Nephron (organoid): Measurements from ENCODE around the gene C1QL1.

Experiments
- H3K27ac Mint-ChIP-seq, 3 experiments: 2 replicates each; pipeline ENCODE4 v1.8.0; 2020; ENCODE audit warnings: mixed read lengths in 3 of 3, mild to moderate bottlenecking in 2 of 3, moderate library complexity in 1 of 3
- H3K27me3 Mint-ChIP-seq: 2 replicates; pipeline ENCODE4 v1.8.0; 2021; ENCODE audit warnings: low read depth, mild to moderate bottlenecking, moderate library complexity, mixed read lengths
- H3K36me3 Mint-ChIP-seq: 2 replicates; pipeline ENCODE4 v1.8.0; 2020; ENCODE audit warnings: low read depth, mixed read lengths
- H3K4me1 Mint-ChIP-seq: 2 replicates; pipeline ENCODE4 v1.8.0; 2020; ENCODE audit warnings: mixed read lengths
- H3K4me3 Mint-ChIP-seq, 3 experiments: 2 replicates each; pipeline ENCODE4 v1.8.0; 2020; ENCODE audit warnings: mild to moderate bottlenecking in 3 of 3, mixed read lengths in 3 of 3, moderate library complexity in 2 of 3
- H3K9me3 Mint-ChIP-seq: 2 replicates; pipeline ENCODE4 v1.8.0; 2020; ENCODE audit warnings: mixed read lengths
- TF ChIP-seq, protein P1 (sequence below), 3 experiments: fragments of 200-600 bp; sonication (generic); IDR thresholded peaks; one replicate each; pipeline ENCODE4 v1.5.0; 2021; ENCODE audit warnings: antibody characterized with exemption in 3 of 3; ENCODE audit not compliant: unreplicated experiment in 3 of 3

The C1QL1 gene

DNA sequence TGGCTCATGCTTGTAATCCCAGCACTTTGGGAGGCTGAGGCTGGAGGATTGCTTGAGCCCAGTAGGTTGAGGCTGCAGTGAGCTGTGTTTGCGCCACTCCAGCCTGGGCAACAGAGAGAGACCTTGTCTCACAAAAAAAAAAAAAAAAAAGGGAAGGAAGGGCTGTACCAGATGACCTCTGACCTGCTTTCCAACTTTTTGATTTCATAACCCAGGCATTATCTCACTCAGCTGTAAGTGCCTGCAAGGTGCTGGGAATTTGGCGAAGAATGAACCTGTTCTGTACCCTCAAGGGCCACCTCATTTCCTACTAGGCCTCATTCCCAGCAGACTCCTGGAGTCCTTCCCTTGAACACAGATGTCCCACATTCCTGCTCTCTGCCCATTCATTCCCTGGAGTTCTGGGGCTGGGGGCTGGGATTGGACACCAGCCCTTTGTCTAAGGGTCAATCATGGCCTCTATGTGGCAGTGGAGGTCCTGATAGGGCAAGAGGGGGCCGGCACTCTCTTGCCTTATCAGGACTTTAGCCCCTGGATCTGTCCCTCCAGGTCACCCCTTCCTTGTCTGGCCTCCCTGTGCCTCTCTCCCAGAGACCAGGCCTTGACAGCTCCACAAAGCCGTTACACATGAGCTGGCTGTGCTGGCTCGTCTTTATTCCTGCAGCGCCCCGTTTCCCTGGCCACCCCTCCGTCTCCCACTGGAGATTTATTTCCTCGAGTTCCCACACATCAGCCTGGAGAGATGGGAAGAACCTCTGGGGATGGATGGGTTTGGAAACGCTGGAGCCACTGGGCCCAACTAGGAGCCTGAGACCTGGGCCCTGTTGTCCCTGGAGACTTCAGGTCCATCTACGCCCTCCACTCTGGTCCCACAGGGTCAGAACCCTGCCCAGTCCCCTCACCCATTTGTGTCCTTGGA is 52.0 kb downstream of the C1QL1 start:
- H3K9me3 Mint-ChIP-seq, result no peaks in the 10 kb centered on the region
- peak overlapping the region in 2 of 3 experiments; percentile 32 to 58 for H3K27ac Mint-ChIP-seq
- TF ChIP-seq, protein P1, sequence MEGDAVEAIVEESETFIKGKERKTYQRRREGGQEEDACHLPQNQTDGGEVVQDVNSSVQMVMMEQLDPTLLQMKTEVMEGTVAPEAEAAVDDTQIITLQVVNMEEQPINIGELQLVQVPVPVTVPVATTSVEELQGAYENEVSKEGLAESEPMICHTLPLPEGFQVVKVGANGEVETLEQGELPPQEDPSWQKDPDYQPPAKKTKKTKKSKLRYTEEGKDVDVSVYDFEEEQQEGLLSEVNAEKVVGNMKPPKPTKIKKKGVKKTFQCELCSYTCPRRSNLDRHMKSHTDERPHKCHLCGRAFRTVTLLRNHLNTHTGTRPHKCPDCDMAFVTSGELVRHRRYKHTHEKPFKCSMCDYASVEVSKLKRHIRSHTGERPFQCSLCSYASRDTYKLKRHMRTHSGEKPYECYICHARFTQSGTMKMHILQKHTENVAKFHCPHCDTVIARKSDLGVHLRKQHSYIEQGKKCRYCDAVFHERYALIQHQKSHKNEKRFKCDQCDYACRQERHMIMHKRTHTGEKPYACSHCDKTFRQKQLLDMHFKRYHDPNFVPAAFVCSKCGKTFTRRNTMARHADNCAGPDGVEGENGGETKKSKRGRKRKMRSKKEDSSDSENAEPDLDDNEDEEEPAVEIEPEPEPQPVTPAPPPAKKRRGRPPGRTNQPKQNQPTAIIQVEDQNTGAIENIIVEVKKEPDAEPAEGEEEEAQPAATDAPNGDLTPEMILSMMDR (IDR thresholded peaks at IDR 0.05; ENCODE audit: unreplicated experiment in 3 of 3), result no peak
- no peaks in the 10 kb centered on the region for H3K36me3 Mint-ChIP-seq
- peaks cover 43% of the 10 kb centered on the region for H3K27me3 Mint-ChIP-seq
- H3K4me3 Mint-ChIP-seq, result no peak overlapping the region
- peaks cover 5% of the 10 kb centered on the region for H3K4me1 Mint-ChIP-seq

DNA sequence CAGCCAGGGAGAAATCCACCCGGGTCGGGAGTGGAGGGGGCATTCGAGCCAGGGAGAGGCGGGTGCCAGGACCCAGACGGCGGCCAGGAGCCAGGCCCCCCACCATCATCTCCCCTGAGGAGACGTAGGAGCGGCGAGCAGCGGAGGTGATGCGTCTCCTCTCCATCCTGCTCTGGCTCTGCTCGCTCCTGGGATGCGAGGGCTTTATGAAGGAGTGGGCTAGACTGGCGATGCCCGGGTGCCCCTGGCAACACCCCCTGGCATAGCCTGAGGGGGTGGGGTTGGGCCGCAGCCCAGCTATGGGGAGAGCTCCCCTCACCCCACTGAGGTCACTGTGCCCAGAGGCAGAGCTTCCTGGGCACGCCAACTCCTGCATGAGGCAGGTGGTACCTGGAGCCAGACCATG is 52.8 kb downstream of the C1QL1 start, which contains the start of gene GFAP:
TSS of gene GFAP (minus strand) at position 180 of the 406 bp plus-strand sequence. CDS start at position 166, 14 bp downstream.
- H3K4me1 Mint-ChIP-seq, result peaks cover 5% of the 10 kb centered on the region
- no peaks in the 10 kb centered on the region for H3K36me3 Mint-ChIP-seq
- peak within 1 kb of the TSS in 2 of 3 experiments; percentile 32 to 58 for H3K27ac Mint-ChIP-seq
- peaks cover 50% of the 10 kb centered on the region for H3K27me3 Mint-ChIP-seq
- H3K4me3 Mint-ChIP-seq, result no peak within 1 kb of the TSS
- TF ChIP-seq, protein P1 (IDR thresholded peaks at IDR 0.05; ENCODE audit: unreplicated experiment in 3 of 3), result no peak
- no peaks in the 10 kb centered on the region for H3K9me3 Mint-ChIP-seq

DNA sequence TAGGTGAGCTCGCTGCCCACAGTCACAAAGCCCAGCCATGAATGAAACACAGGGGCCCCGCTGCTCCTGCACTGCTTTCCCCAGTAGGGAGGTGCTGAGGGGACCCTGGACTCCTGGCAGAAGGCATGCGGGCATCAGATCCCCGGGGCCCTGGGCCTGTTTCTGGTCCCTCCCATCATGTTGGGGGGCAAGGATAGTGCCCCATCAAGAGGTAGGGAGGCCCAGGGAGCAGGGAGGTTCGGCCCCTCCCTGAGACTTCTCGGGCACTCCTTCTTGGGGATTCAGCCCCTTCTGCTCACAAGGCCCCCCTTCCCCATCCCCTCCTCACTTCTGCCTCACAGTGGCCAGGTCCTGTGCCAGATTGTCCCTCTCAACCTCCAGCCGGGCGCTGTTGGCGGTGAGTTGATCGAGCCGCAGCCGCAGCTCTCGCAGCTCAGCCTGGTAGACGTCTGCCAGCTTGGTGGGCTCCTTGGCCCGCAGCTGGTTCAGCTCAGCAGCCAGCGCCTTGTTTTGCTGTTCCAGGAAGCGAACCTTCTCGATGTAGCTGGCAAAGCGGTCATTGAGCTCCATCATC is 53.3 kb downstream of the C1QL1 start:
- Mint-ChIP-seq H3K36me3 (no peaks in the 10 kb centered on the region), H3K9me3 (no peaks in the 10 kb centered on the region), H3K27me3 (peaks cover 56% of the 10 kb centered on the region), H3K27ac (no peak overlapping the region), H3K4me3 (no peak overlapping the region), H3K4me1 (peaks cover under 1% of the 10 kb centered on the region)
- TF ChIP-seq, protein P1 (IDR thresholded peaks at IDR 0.05; ENCODE audit: unreplicated experiment in 3 of 3), result no peak

DNA sequence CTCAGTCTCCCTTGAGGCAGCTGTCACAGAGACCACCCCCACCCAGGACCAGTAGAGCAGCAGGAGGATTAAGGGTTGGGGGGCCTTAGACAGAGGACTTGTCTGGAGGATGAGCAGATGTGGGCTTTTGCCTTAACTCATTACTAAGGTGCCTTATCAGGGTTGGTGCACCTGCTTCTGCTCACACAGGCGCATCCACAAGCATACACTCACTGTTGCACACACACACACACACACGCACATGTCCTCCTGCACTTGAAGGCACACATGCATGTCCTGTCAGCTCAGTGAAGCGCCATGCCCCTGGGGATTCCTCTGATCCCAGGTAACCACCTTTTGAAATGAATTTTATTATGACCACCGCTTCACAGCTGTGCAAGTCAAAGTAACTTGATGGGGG is 54.0 kb downstream of the C1QL1 start:
- H3K36me3 Mint-ChIP-seq, result no peaks in the 10 kb centered on the region
- H3K27ac Mint-ChIP-seq, result no peak overlapping the region
- H3K4me1 Mint-ChIP-seq, result peaks cover 5% of the 10 kb centered on the region
- H3K9me3 Mint-ChIP-seq, result no peaks in the 10 kb centered on the region
- H3K4me3 Mint-ChIP-seq, result no peak overlapping the region
- TF ChIP-seq, protein P1 (IDR thresholded peaks at IDR 0.05; ENCODE audit: unreplicated experiment in 3 of 3), result no peak
- H3K27me3 Mint-ChIP-seq, result peaks cover 62% of the 10 kb centered on the region

DNA sequence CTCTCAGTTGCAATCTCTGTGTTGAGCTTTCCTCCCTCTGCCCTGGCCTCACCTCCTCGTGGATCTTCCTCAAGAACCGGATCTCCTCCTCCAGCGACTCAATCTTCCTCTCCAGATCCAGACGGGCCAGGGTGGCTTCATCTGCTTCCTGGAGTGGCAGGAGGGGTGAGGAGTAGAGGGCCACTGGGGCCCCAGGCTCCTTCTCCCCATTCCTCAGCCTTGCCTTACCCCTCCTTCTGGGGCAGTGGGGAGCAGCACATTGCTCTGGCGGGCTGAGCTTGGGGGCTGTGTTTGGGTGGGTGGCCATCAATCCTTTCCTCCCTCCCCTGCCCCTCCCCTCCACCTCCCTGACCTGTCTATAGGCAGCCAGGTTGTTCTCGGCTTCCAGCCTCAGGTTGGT is 54.4 kb downstream of the C1QL1 start:
- no peaks in the 10 kb centered on the region for H3K36me3 Mint-ChIP-seq
- TF ChIP-seq, protein P1 (IDR thresholded peaks at IDR 0.05; ENCODE audit: unreplicated experiment in 3 of 3), result no peak
- no peaks in the 10 kb centered on the region for H3K9me3 Mint-ChIP-seq
- peaks cover 67% of the 10 kb centered on the region for H3K27me3 Mint-ChIP-seq
- peaks cover 6% of the 10 kb centered on the region for H3K4me1 Mint-ChIP-seq
- peak overlapping the region in 1 of 3 experiments; percentile 1 for H3K4me3 Mint-ChIP-seq
- H3K27ac Mint-ChIP-seq, result no peak overlapping the region
